ENCODE data around the gene GADD45A. TPM values are rescaled to one million over a fixed set of nuclear protein-coding genes. Genes with fewer than 3 reads are reported as not detected.

Gene GADD45A
- 70.1 and 133 TPM in 2 replicates for total RNA-seq
- 41.7 and 63.3 TPM in 2 replicates for polyA plus RNA-seq
- polyA plus RNA-seq (2012), result 56.4 and 92.1 TPM in 2 replicates
- 7.9 and 15.2 TPM in 2 replicates for polyA minus RNA-seq (ENCODE audit: low replicate concordance)

DNA sequence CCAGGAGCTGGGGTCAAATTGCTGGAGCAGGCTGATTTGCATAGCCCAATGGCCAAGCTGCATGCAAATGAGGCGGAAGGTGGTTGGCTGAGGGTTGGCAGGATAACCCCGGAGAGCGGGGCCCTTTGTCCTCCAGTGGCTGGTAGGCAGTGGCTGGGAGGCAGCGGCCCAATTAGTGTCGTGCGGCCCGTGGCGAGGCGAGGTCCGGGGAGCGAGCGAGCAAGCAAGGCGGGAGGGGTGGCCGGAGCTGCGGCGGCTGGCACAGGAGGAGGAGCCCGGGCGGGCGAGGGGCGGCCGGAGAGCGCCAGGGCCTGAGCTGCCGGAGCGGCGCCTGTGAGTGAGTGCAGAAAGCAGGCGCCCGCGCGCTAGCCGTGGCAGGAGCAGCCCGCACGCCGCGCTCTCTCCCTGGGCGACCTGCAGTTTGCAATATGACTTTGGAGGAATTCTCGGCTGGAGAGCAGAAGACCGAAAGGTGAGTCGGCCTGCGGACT, at the start of gene GADD45A:
Gene GADD45A (plus strand): TSS at position 135 of the 491 bp plus-strand sequence. CDS start 294 bp downstream, at position 429.
- Histone ChIP-seq H2AFZ (ENCODE audit: low read length) (peak within 1 kb of the TSS; percentile 34), H3K4me1 (ENCODE audit: control insufficient read depth, extremely low read depth, insufficient read depth, low read length) (peaks cover 15% of the 10 kb centered on the region), H3K79me2 (ENCODE audit: control insufficient read depth, insufficient read depth, low read length) (peaks cover 27% of the 10 kb centered on the region), H3K36me3 (ENCODE audit: control insufficient read depth, insufficient read depth, low read length) (peaks cover 6% of the 10 kb centered on the region), H3K4me3 (replicated peaks in 1 of 4; ENCODE audit: control extremely low read depth in 1 of 4, insufficient read depth in 1 of 4, low read depth in 3 of 4, low read length in 4 of 4) (peak within 1 kb of the TSS; percentile 92 to 97 (median 96)), H3K27me3 (ENCODE audit: control insufficient read depth, insufficient read depth, low read length) (no peaks in the 10 kb centered on the region), H3K4me2 (ENCODE audit: extremely low read depth, insufficient read depth, low read length) (peak within 1 kb of the TSS; percentile 91), H3K9ac (ENCODE audit: insufficient read depth, low read length) (peak within 1 kb of the TSS; percentile 95), H3K27ac (ENCODE audit: insufficient read depth, low read length) (peak within 1 kb of the TSS; percentile 97), H4K20me1 (ENCODE audit: control insufficient read depth, extremely low read depth, insufficient read depth, low read length) (no peaks in the 10 kb centered on the region), H3K9me3 (ENCODE audit: control insufficient read depth, insufficient read depth, low read depth, low read length) (no peaks in the 10 kb centered on the region)
- DNase-seq (ENCODE audit: low read depth in 2 of 2), result peak; percentile 99 to 100
- no peak for TF ChIP-seq EZH2 (IDR thresholded peaks at IDR 0.05; ENCODE audit: low read length, missing control alignments)
- TF ChIP-seq, protein P1, sequence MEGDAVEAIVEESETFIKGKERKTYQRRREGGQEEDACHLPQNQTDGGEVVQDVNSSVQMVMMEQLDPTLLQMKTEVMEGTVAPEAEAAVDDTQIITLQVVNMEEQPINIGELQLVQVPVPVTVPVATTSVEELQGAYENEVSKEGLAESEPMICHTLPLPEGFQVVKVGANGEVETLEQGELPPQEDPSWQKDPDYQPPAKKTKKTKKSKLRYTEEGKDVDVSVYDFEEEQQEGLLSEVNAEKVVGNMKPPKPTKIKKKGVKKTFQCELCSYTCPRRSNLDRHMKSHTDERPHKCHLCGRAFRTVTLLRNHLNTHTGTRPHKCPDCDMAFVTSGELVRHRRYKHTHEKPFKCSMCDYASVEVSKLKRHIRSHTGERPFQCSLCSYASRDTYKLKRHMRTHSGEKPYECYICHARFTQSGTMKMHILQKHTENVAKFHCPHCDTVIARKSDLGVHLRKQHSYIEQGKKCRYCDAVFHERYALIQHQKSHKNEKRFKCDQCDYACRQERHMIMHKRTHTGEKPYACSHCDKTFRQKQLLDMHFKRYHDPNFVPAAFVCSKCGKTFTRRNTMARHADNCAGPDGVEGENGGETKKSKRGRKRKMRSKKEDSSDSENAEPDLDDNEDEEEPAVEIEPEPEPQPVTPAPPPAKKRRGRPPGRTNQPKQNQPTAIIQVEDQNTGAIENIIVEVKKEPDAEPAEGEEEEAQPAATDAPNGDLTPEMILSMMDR (conservative IDR thresholded peaks at IDR 0.05 in 1 of 2, IDR thresholded peaks at IDR 0.05 in 1 of 2; ENCODE audit: low read depth in 1 of 2, low read length in 2 of 2), result no peak

- TF ChIP-seq, protein P1 (conservative IDR thresholded peaks at IDR 0.05 in 1 of 2, IDR thresholded peaks at IDR 0.05 in 1 of 2; ENCODE audit: low read depth in 1 of 2, low read length in 2 of 2), result no peak
- TF ChIP-seq EZH2 (IDR thresholded peaks at IDR 0.05; ENCODE audit: low read length, missing control alignments), result no peak
- no peak overlapping the region for H3K27ac ChIP-seq (ENCODE audit: insufficient read depth, low read length)
Measured at GRCh38 chr1:67636146-67636545, 48.9 kb upstream of the GADD45A start.

GRCh38 chr1:67639361-67639760, 45.6 kb upstream of the GADD45A start:
- TF ChIP-seq EZH2 (IDR thresholded peaks at IDR 0.05; ENCODE audit: low read length, missing control alignments), result no peak
- TF ChIP-seq, protein P1 (conservative IDR thresholded peaks at IDR 0.05 in 1 of 2, IDR thresholded peaks at IDR 0.05 in 1 of 2; ENCODE audit: low read depth in 1 of 2, low read length in 2 of 2), result no peak
- DNase-seq (ENCODE audit: low read depth in 2 of 2), result no peak
- H3K27ac ChIP-seq (ENCODE audit: insufficient read depth, low read length), result no peak overlapping the region

More at GRCh38 chr1:67636146-67636545, 48.9 kb upstream of the GADD45A start:
- Histone ChIP-seq H4K20me1 (ENCODE audit: control insufficient read depth, extremely low read depth, insufficient read depth, low read length) (no peaks in the 10 kb centered on the region), H3K9me3 (ENCODE audit: control insufficient read depth, insufficient read depth, low read depth, low read length) (no peaks in the 10 kb centered on the region), H2AFZ (ENCODE audit: low read length) (no peak overlapping the region), H3K9ac (ENCODE audit: insufficient read depth, low read length) (no peak overlapping the region), H3K79me2 (ENCODE audit: control insufficient read depth, insufficient read depth, low read length) (no peaks in the 10 kb centered on the region), H3K4me3 (replicated peaks in 1 of 4; ENCODE audit: control extremely low read depth in 1 of 4, insufficient read depth in 1 of 4, low read depth in 3 of 4, low read length in 4 of 4) (no peak overlapping the region), H3K27me3 (ENCODE audit: control insufficient read depth, insufficient read depth, low read length) (no peaks in the 10 kb centered on the region), H3K4me1 (ENCODE audit: control insufficient read depth, extremely low read depth, insufficient read depth, low read length) (no peaks in the 10 kb centered on the region), H3K4me2 (ENCODE audit: extremely low read depth, insufficient read depth, low read length) (no peak overlapping the region), H3K36me3 (ENCODE audit: control insufficient read depth, insufficient read depth, low read length) (no peaks in the 10 kb centered on the region)
- DNase-seq (ENCODE audit: low read depth in 2 of 2), result no peak

More at GRCh38 chr1:67639361-67639760, 45.6 kb upstream of the GADD45A start:
- Histone ChIP-seq H3K9me3 (ENCODE audit: control insufficient read depth, insufficient read depth, low read depth, low read length) (no peaks in the 10 kb centered on the region), H4K20me1 (ENCODE audit: control insufficient read depth, extremely low read depth, insufficient read depth, low read length) (no peaks in the 10 kb centered on the region), H3K36me3 (ENCODE audit: control insufficient read depth, insufficient read depth, low read length) (no peaks in the 10 kb centered on the region), H3K27me3 (ENCODE audit: control insufficient read depth, insufficient read depth, low read length) (no peaks in the 10 kb centered on the region), H3K9ac (ENCODE audit: insufficient read depth, low read length) (no peak overlapping the region), H3K4me2 (ENCODE audit: extremely low read depth, insufficient read depth, low read length) (no peak overlapping the region), H3K4me3 (replicated peaks in 1 of 4; ENCODE audit: control extremely low read depth in 1 of 4, insufficient read depth in 1 of 4, low read depth in 3 of 4, low read length in 4 of 4) (no peak overlapping the region), H3K79me2 (ENCODE audit: control insufficient read depth, insufficient read depth, low read length) (no peaks in the 10 kb centered on the region), H3K4me1 (ENCODE audit: control insufficient read depth, extremely low read depth, insufficient read depth, low read length) (no peaks in the 10 kb centered on the region), H2AFZ (ENCODE audit: low read length) (no peak overlapping the region)

Data from fibroblast of lung (primary cell).